ENCODE data around the gene SSRP1.
"Not testable (repeated sequence)": the region's sequence is repeated elsewhere in the genome, so short reads cannot be mapped to it uniquely, and the experiment has no call there.

SSRP1 gene

DNA sequence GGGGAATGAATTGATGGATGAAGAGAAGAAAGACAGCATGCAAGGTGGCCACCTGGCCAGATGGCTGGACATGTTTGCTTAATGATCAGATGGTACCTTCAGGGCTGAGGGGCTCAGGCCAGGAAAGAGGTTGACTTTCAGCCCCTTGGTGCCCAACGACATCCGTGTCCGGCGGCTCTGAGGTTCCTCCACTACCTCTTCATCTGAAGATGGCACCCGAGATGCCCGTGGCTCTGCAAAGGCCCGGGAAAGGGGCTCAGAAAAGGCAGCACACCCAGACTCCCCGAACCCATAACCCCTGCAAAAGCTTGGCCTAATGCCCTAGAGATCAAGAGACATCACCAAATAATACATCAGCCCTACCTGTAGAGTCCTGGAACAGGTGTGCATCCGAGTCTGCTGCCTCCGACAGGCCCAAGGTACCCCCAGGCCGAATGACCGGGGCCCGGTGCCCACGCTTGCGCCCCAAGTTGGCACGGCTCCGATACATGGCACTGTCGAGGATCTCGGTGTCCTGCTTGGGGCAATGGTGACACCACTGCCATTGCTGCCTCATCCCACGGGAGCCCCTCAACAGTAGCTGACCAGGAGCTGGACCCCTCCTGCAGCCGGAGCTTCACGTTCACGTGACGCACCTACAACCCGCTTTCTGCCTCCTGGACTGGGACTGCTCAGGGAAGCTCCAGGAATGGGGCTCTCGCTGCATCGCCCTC is 33.8 kb downstream of the SSRP1 start:
- Mint-ChIP-seq H3K27me3 (no peaks in the 10 kb centered on the region), H3K4me1 (peaks cover under 1% of the 10 kb centered on the region in 2 donors), H3K4me3 (no peak overlapping the region), H3K9me3 (peaks cover 10 to 11% of the 10 kb centered on the region in 2 donors), H3K36me3 (peaks cover 48 to 51% of the 10 kb centered on the region in 2 donors), H3K27ac (no peak overlapping the region)
- DNase-seq (no peak), ATAC-seq (replicated peaks) (no peak)

DNA sequence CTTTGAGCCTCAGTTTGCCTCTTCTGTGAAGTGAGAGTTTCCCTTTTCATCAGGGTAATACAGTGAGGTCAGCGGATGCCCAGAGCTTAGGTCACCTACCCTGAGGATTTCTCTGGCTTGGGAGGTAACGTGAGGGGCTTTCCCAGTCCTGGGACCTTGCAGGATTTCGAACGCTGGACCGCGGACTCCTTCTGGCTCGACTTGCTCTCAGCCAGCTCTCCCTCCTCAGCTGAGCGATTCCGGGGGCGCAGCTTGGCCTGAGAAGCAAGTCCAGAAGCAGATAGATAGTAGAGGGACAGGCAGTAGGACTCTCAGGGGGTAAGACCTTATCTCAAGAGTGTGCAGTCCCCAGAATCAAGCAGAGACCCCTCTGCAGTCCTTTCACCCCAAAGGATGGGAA is 34.9 kb downstream of the SSRP1 start:
- Mint-ChIP-seq H3K4me1 (no peaks in the 10 kb centered on the region), H3K4me3 (no peak overlapping the region), H3K9me3 (peaks cover 10 to 17% of the 10 kb centered on the region in 2 donors), H3K27ac (no peak overlapping the region), H3K36me3 (peaks cover 54 to 55% of the 10 kb centered on the region in 2 donors), H3K27me3 (no peaks in the 10 kb centered on the region)
- no peak for ATAC-seq (replicated peaks)
- no peak for DNase-seq

DNA sequence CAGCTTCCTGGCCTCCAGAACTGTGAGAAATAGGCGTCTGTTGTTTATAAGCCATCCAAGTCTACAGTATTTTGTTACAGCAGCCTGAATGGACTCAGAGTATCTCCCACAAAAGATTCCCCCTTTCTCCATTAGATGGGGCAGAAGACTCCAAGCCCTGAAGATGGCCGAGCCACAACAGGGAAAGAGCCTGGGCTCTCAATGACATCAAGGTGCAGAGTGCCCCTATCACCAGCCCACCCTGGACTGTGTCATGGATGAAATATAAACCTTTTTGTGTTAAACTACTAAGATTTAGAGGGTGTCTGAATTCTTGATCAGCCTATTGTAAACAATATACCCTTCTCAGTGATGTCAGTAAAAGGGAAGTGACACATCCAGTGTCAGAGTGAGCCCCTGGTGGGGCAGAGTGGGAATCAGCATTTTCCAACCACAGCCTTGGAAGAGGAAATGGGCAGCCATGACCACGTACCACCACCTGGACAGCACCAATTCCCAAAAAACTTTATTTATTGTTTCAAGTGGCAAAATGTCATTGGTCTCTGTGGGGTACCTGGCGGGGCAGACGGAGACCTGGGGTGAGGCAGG is 36.4 kb downstream of the SSRP1 start:
- Mint-ChIP-seq H3K27ac (no peak overlapping the region), H3K36me3 (peaks cover 54 to 55% of the 10 kb centered on the region in 2 donors), H3K27me3 (no peaks in the 10 kb centered on the region), H3K9me3 (peaks cover 10 to 17% of the 10 kb centered on the region in 2 donors), H3K4me3 (no peak overlapping the region), H3K4me1 (no peaks in the 10 kb centered on the region)
- ATAC-seq (replicated peaks) (no peak), DNase-seq (no peak)

DNA sequence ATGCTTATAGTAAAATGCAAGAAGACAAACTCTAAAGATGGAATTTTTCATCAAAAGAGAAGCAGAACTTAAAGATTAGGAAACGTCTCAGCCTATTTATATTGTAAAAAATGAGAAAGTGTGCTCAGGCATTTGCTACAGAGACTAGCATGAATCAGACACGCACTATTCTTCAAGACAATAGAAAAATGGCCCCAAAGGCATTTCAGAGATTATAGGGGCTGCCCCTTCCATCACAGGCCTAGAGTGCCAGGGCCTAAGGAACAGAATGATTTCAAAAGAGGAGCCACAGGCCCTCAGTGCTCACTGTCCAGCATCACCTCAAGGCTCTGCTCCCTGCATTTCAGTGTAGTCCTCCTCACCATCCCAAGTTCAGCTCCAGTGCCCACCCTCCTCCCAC is 38.5 kb downstream of the SSRP1 start:
- ATAC-seq (replicated peaks) (no peak), DNase-seq (no peak)
- no peaks in the 10 kb centered on the region for H3K4me1 Mint-ChIP-seq
- peaks cover 10 to 17% of the 10 kb centered on the region in 2 donors for H3K9me3 Mint-ChIP-seq
- H3K27me3 Mint-ChIP-seq, result no peaks in the 10 kb centered on the region
- no peak overlapping the region for H3K27ac Mint-ChIP-seq
- peaks cover 49 to 52% of the 10 kb centered on the region in 2 donors for H3K36me3 Mint-ChIP-seq
- no peak overlapping the region for H3K4me3 Mint-ChIP-seq

DNA sequence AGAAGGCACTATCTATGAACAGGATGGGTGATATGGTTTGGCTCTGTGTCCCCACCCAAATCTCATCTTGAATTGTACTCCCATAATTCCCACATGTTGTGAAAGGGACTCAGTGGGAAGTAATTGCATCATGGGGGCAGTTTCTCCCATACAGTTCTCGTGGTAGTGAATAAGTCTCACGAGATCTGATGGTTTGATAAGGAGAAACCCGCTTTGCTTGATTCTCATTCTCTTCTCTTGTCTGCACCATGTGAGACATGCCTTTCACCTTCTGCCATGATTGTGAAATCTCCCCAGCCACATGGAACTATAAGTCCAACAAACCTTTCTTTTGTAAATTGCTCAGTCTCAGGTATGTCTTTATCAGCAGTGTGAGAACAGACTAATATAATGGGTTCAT is 39.5 kb downstream of the SSRP1 start:
- not testable (repeated sequence) for H3K4me3 Mint-ChIP-seq; ATAC-seq (replicated peaks); DNase-seq; H3K27me3 Mint-ChIP-seq; H3K4me1 Mint-ChIP-seq; H3K27ac Mint-ChIP-seq
- H3K36me3 Mint-ChIP-seq, result peaks cover 38 to 42% of the 10 kb centered on the region in 2 donors
- peaks cover 10 to 17% of the 10 kb centered on the region in 2 donors for H3K9me3 Mint-ChIP-seq

DNA sequence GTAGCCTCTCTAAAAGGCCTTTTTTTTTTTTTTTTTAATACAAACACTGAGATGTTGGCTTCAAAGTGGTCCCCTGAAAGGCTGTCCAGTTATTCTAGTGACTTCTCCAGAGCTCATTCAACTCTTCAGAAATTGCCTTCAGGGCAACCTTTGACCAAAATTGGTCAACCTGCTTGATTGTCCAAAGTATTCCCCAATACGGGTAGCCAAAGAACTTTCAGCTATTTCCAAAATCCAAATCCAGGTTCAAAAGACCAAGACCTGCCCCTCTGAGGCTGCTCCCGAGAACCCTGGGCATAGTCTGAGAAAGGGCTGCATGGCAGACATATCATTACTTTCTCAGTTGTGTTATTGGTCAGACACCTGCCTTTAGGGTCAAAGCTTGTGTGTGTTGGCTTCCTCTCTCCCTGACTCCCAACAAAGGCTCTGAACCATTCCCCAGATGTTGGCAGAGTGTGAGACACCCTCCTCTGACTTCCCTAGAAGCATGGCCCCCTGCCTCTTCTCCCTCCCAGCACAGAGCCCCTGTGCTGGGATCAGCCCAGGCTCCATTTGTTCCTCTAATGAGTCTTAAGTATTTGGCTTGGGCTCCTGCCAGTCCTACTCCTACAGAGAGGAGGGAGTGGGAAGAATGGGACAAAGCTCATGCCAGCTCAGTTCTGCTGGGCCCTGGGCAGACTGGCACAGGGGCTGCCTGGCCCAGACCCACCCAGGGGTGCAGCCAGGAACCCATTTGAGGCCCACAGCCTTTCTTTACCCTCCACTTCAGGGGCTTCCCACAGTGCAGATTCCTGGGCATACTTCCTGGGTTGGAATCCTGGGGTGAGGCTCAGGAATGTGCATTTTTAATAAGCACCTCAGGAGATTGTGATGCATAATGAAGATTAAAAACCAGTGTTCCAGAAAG is 41.2 kb downstream of the SSRP1 start:
- Mint-ChIP-seq H3K9me3 (peaks cover 6 to 13% of the 10 kb centered on the region in 2 donors), H3K36me3 (peaks cover 21 to 25% of the 10 kb centered on the region in 2 donors), H3K4me1 (no peaks in the 10 kb centered on the region), H3K27me3 (peaks cover 7 to 14% of the 10 kb centered on the region in 2 donors), H3K27ac (no peak overlapping the region), H3K4me3 (no peak overlapping the region)
- no peak for DNase-seq
- ATAC-seq (replicated peaks), result no peak

DNA sequence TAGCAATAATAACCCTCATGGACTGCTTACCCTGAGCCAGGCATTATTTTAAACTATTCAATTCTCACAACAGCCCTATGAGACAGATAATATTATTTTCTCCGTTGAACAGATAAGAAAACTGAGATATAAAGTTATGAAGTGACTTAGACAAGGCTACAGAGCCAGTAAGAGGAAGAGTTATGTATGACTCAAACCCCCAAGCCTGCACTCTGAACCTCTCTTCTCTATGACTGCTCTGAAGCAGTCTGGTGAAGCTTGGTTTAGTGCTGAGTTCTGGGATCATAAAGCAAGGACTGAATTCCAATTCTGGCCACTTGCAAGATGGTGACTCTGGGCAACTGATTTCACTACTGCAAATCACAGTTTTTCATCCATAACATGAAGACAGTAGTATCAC is 45.4 kb downstream of the SSRP1 start:
- DNase-seq (no peak), ATAC-seq (replicated peaks) (no peak)
- no peaks in the 10 kb centered on the region for H3K4me1 Mint-ChIP-seq
- no peak overlapping the region for H3K27ac Mint-ChIP-seq
- no peaks in the 10 kb centered on the region for H3K36me3 Mint-ChIP-seq
- no peak overlapping the region for H3K4me3 Mint-ChIP-seq
- H3K9me3 Mint-ChIP-seq, result peaks cover 0 to 2% of the 10 kb centered on the region in 2 donors
- peaks cover 18 to 33% of the 10 kb centered on the region in 2 donors for H3K27me3 Mint-ChIP-seq

DNA sequence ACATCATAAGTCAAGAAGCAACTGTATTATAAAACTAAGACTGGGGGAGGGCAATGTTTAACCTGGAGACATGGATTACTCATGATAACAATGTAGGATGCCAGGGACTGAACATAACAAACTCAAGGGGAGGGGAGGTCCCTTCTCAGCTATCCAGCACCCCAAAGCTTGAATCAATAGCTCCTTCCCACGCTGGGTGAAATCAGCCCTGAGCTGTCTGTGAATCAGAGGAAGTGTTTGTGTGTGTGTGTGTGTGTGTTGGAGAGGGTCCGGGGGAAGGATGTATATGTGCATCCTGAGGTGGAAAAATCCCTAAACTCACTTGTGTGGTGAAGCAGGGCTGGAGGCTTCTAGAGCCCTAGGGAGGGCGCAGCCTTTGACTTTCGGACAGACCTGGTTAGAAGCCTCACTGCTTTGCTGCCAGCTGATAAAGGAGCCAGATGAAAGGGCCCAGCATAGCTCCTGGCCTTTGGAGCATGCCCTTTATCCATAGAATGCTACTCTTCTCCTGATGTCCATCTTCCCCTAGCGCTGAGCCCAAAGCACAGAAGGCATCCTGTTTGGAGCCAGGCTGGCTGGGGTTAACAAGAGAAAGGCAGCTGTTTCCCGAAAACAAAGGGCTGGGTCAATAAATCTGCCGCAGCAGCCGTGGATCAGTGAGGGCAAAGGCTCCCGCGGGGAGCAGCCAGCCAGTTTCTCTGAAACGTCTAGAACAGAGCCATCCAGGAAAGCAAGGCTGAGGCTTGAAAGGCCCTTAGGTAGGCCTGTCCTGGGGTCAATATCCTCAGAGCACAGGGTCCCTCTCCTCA is 46.7 kb downstream of the SSRP1 start:
- Mint-ChIP-seq H3K36me3 (no peaks in the 10 kb centered on the region), H3K27me3 (peaks cover 18 to 35% of the 10 kb centered on the region in 2 donors), H3K4me1 (no peaks in the 10 kb centered on the region), H3K9me3 (peaks cover 0 to 2% of the 10 kb centered on the region in 2 donors), H3K27ac (no peak overlapping the region), H3K4me3 (no peak overlapping the region)
- no peak for DNase-seq
- no peak for ATAC-seq (replicated peaks)

DNA sequence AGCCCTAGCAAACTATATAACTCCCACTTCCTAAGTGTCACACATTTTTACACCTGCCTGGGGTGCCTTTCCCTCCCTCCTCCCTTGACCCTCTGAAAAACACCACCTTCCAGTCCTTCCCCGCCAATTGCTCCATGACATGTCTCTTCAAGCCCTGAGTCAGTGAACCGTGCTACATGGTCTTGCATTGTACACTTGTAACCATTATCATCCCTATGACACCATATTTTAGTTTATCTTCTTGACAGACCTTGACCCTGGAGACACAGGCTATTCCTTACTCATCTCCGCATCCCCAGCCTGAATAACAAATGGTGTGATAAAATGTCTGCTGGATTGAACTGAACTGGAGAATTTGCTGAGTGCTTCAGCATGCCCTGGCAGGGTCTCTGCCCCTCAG is 47.8 kb downstream of the SSRP1 start:
- Mint-ChIP-seq H3K27ac (no peak overlapping the region), H3K4me3 (no peak overlapping the region), H3K4me1 (no peaks in the 10 kb centered on the region), H3K27me3 (peaks cover 18 to 35% of the 10 kb centered on the region in 2 donors), H3K36me3 (no peaks in the 10 kb centered on the region), H3K9me3 (peaks cover 0 to 2% of the 10 kb centered on the region in 2 donors)
- no peak for DNase-seq
- ATAC-seq (replicated peaks), result no peak

DNA sequence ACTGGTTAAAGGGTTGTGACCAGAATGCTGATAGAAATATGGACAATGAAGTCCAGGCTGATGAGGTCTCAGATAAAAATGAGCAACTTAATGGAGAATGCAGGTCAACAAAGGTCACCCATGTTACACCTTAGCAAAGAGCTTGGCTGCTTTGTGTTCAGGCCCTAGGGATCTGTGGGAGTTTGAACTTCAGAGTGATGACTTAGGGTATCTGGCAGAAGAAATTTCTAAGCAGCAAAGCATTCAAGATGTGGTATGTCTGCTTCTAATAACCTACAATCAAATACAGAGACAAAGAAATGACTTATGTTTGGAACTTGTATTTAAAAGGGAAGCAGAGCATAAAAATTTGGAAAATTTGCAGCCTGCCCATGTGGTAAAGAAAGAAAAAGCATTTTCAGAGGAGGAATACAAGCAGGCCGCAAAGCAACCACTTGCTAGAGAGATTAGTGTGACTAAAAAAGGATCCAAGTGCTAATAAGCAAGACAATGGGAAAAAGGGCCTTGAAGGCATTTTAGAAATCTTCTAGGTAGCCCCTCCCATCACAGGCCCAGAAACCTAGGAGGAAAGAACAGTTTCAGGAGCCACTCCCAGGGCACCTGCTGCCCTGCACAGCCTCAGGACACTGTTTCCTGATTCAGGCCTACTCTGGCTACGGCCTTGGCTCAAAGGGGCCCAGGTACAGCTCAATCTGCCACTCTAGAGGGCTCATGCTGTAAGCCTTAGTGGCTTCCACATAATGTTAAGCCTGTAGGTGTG is 52.3 kb downstream of the SSRP1 start:
- Mint-ChIP-seq H3K27me3 (peaks cover 15 to 30% of the 10 kb centered on the region in 2 donors), H3K27ac (no peak overlapping the region), H3K36me3 (no peaks in the 10 kb centered on the region), H3K9me3 (peaks cover 3 to 7% of the 10 kb centered on the region in 2 donors), H3K4me1 (no peaks in the 10 kb centered on the region), H3K4me3 (no peak overlapping the region)
- ATAC-seq (replicated peaks), result no peak
- DNase-seq, result no peak

DNA sequence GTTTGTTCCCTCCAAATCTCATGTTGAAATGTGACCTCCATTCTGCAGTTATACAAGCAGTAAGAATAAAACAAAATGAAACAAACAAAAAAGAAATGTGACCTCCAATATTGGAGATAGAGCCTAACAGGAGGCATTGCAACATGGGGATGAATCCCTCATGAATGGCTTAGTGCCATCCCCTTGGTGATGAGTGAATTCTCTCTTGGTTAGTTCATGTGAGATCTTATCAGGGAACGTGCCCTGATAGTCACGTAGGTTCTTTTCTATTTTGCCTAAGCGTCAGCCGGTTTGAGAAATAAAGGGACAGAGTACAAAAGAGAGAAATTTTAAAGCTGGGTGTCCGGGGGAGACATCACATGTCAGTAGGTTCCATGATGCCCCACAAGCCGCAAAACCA is 54.1 kb downstream of the SSRP1 start:
- not testable (repeated sequence) for H3K27ac Mint-ChIP-seq; H3K9me3 Mint-ChIP-seq; DNase-seq; H3K4me1 Mint-ChIP-seq; H3K36me3 Mint-ChIP-seq; ATAC-seq (replicated peaks); H3K4me3 Mint-ChIP-seq
- H3K27me3 Mint-ChIP-seq, result peaks cover 19 to 39% of the 10 kb centered on the region in 2 donors

DNA sequence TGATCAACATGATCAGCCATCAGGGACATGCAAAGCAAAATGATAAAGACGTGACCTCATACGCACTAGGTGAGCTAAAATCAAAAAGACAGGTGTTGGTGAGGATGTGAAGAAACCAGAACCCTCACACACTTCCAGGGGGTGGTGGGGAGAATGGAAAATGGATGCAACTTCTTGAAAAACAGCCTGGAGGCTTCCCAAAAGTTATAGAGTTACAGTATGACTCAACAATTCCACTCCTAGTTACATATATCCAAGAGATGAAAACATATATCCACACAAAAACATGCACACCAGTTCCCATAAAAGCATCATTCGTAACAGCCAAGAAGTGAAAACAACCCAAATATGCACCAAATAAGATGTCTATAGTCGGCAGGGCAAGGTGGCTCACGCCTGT is 56.6 kb downstream of the SSRP1 start:
- no peak overlapping the region for H3K4me3 Mint-ChIP-seq
- DNase-seq (no peak), ATAC-seq (replicated peaks) (no peak)
- H3K9me3 Mint-ChIP-seq, result peaks cover 1 to 8% of the 10 kb centered on the region in 2 donors
- H3K27ac Mint-ChIP-seq, result no peak overlapping the region
- H3K4me1 Mint-ChIP-seq, result peaks cover 3 to 5% of the 10 kb centered on the region in 2 donors
- peaks cover 0 to 2% of the 10 kb centered on the region in 2 donors for H3K36me3 Mint-ChIP-seq
- peaks cover 30 to 38% of the 10 kb centered on the region in 2 donors for H3K27me3 Mint-ChIP-seq

DNA sequence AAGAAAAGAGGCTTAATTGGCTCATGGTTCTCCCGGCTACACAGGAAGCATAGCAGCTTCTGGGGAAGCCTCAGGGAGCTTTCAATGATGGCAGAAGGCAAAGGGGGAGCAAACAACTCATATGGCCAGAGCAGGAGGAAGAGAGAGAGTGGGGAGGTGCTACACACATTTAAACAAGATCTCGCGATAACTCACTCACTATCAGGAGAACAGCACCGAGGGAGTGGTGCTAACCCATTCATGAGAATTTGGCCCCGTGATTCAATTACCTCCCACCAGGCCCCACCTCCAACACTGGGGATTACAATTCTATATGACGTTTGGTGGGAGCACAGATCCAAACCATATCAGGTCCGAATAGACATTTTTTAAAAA is 57.0 kb downstream of the SSRP1 start:
- no peak overlapping the region for H3K4me3 Mint-ChIP-seq

More for the DNA sequence above, 57.0 kb downstream of the SSRP1 start:
- H3K27me3 Mint-ChIP-seq, result peaks cover 33 to 41% of the 10 kb centered on the region in 2 donors
- peaks cover 0 to 4% of the 10 kb centered on the region in 2 donors for H3K36me3 Mint-ChIP-seq
- H3K27ac Mint-ChIP-seq, result no peak overlapping the region
- DNase-seq (no peak), ATAC-seq (replicated peaks) (no peak)
- H3K4me1 Mint-ChIP-seq, result peaks cover 3 to 5% of the 10 kb centered on the region in 2 donors
- peaks cover 1 to 11% of the 10 kb centered on the region in 2 donors for H3K9me3 Mint-ChIP-seq
